AG04450 (cell line): ENCODE measurements around the gene CCDC137. TPM values are rescaled to one million over a fixed set of nuclear protein-coding genes. Genes with fewer than 3 reads are reported as not detected.

ENCODE experiments used
- CTCF ChIA-PET: fragments of 300-600, 350-600 bp; formaldehyde crosslinking; extraction: SDS; loops from one replicate; lab custom pipeline; 2022; ENCODE audit warnings: antibody characterized with exemption, inconsistent platforms; lab: Charles Lee
- POLR2A ChIA-PET: fragments of 350-600 bp; formaldehyde crosslinking; extraction: SDS; loops from one replicate; lab custom pipeline; 2021; ENCODE audit warnings: antibody characterized with exemption, inconsistent platforms; lab: Yijun Ruan, JAX
- DNase-seq: peaks from one replicate; pipeline ENCODE4 v3.0.0-alpha.2; 2011; ENCODE audit warnings: low read depth, low spot score
- H3K27ac ChIP-seq: one replicate; pipeline ENCODE4 v1.5.1; 2012; ENCODE audit warnings: low read depth, low read length, control low read depth
- H3K27me3 ChIP-seq: one replicate; pipeline ENCODE4 v1.6.0; 2012; ENCODE audit warnings: low read length; ENCODE audit not compliant: control insufficient read depth, insufficient read depth
- H3K4me3 ChIP-seq: 2 replicates; pipeline ENCODE4 v1.5.1; 2011; ENCODE audit warnings: mild to moderate bottlenecking, low read depth, low read length, control low read depth
- H3K9me3 ChIP-seq: 2 replicates; pipeline ENCODE4 v1.5.1; 2012; ENCODE audit warnings: low read length; ENCODE audit not compliant: control insufficient read depth, insufficient read depth
- CTCF ChIP-seq: IDR thresholded peaks from 2 replicates; pipeline ENCODE4 v1.5.1; 2011; ENCODE audit warnings: low read depth, low read length, control low read depth, inconsistent platforms
- polyA plus RNA-seq: library from polyadenylated mRNA; depleted of rRNA; stranded (reverse); fragments of >200 nt; gene quantifications from 2 replicates; pipeline ENCODE4 v1.2.3, GENCODE V29; 2011

The CCDC137 gene
- polyA plus RNA-seq, 1 experiment: 10.7 TPM

GRCh38 chr17:81687770-81688541, 21.4 kb downstream of the CCDC137 start:
- Histone ChIP-seq H3K4me3 (no peak overlapping the region), H3K27ac (no peak overlapping the region), H3K27me3 (no peaks in the 10 kb centered on the region), H3K9me3 (no peaks in the 10 kb centered on the region; the same call in 1 of the 2 replicates)
- ChIA-PET CTCF (no interaction called here), POLR2A (no interaction called here)
- no peak for TF ChIP-seq CTCF
- DNase-seq: no peak

- POLR2A ChIA-PET: no interaction called here
- CTCF ChIA-PET: no interaction called here
- DNase-seq: no peak
- H3K27me3 ChIP-seq: no peaks in the 10 kb centered on the region
- no peaks in the 10 kb centered on the region; the same call in 1 of the 2 replicates for H3K9me3 ChIP-seq
- no peak overlapping the region for H3K4me3 ChIP-seq
- no peak for TF ChIP-seq CTCF
- H3K27ac ChIP-seq: no peak overlapping the region
These were observed 22.1 kb downstream of the CCDC137 start for GRCh38 chr17:81688616-81689015.

GRCh38 chr17:81690066-81690465, 23.5 kb downstream of the CCDC137 start:
- TF ChIP-seq CTCF: no peak
- DNase-seq: no peak
- CTCF ChIA-PET: no interaction called here
- Histone ChIP-seq H3K27ac (no peak overlapping the region), H3K27me3 (no peaks in the 10 kb centered on the region), H3K4me3 (no peak overlapping the region), H3K9me3 (no peaks in the 10 kb centered on the region; the same call in 1 of the 2 replicates)
- POLR2A ChIA-PET: no interaction called here

- no peak overlapping the region for H3K4me3 ChIP-seq
- no peaks in the 10 kb centered on the region; the same call in 1 of the 2 replicates for H3K9me3 ChIP-seq
- ChIA-PET CTCF (no interaction called here), POLR2A (no interaction called here)
- no peak for DNase-seq
- no peak for TF ChIP-seq CTCF
- no peaks in the 10 kb centered on the region for H3K27me3 ChIP-seq
- no peak overlapping the region for H3K27ac ChIP-seq
These were observed 24.0 kb downstream of the CCDC137 start for GRCh38 chr17:81690549-81690948.

GRCh38 chr17:81691196-81691595, 24.7 kb downstream of the CCDC137 start:
- Histone ChIP-seq H3K4me3 (no peak overlapping the region), H3K9me3 (no peaks in the 10 kb centered on the region; the same call in 1 of the 2 replicates), H3K27me3 (no peaks in the 10 kb centered on the region), H3K27ac (no peak overlapping the region)
- CTCF ChIA-PET: no interaction called here
- POLR2A ChIA-PET: interaction anchor here (1.0 kb wide), 1 partner anchor 12 kb away, joined by 3 read pairs; the partner anchor contains the start of gene MRPL12
- TF ChIP-seq CTCF: no peak
- DNase-seq: no peak
